ENCODE data around the gene NF2.

NF2 gene

GRCh38 chr22:29637181-29637580, 33.7 kb downstream of the NF2 start:
- H3K27ac ChIP-seq (ENCODE audit: low read depth, low read length): no peak overlapping the region
- H3K9me3 ChIP-seq (ENCODE audit: control insufficient read depth in 1 of 2, low read length in 2 of 2): no peaks in the 10 kb centered on the region
- H3K4me1 ChIP-seq (ENCODE audit: control insufficient read depth in 1 of 2, insufficient read depth in 2 of 2, low read length in 2 of 2): peaks cover 6 to 10% of the 10 kb centered on the region in 2 donors
- H3K9ac ChIP-seq (ENCODE audit: low read depth in 1 of 2, low read length in 2 of 2): no peak overlapping the region
- H3K36me3 ChIP-seq (ENCODE audit: control insufficient read depth in 1 of 2, insufficient read depth in 2 of 2, low read length in 2 of 2): peaks cover 3 to 12% of the 10 kb centered on the region in 2 donors
- no peaks in the 10 kb centered on the region for H3K27me3 ChIP-seq (ENCODE audit: control insufficient read depth in 1 of 2, insufficient read depth in 2 of 2, low read length in 2 of 2)
- H3K4me3 ChIP-seq (ENCODE audit: low read depth in 1 of 2, low read length in 2 of 2): no peak overlapping the region

GRCh38 chr22:29638678-29639077, 35.2 kb downstream of the NF2 start:
- no peak overlapping the region for H3K27ac ChIP-seq (ENCODE audit: low read depth, low read length)
- H3K9me3 ChIP-seq (ENCODE audit: control insufficient read depth in 1 of 2, low read length in 2 of 2): no peaks in the 10 kb centered on the region
- H3K4me3 ChIP-seq (ENCODE audit: low read depth in 1 of 2, low read length in 2 of 2): no peak overlapping the region
- H3K4me1 ChIP-seq (ENCODE audit: control insufficient read depth in 1 of 2, insufficient read depth in 2 of 2, low read length in 2 of 2): peaks cover 7 to 10% of the 10 kb centered on the region in 2 donors
- H3K27me3 ChIP-seq (ENCODE audit: control insufficient read depth in 1 of 2, insufficient read depth in 2 of 2, low read length in 2 of 2): no peaks in the 10 kb centered on the region
- no peak overlapping the region for H3K9ac ChIP-seq (ENCODE audit: low read depth in 1 of 2, low read length in 2 of 2)
- H3K36me3 ChIP-seq (ENCODE audit: control insufficient read depth in 1 of 2, insufficient read depth in 2 of 2, low read length in 2 of 2): peaks cover 3 to 17% of the 10 kb centered on the region in 2 donors

GRCh38 chr22:29639096-29639495, 35.7 kb downstream of the NF2 start:
- H3K9me3 ChIP-seq (ENCODE audit: control insufficient read depth in 1 of 2, low read length in 2 of 2): no peaks in the 10 kb centered on the region
- peaks cover 7 to 10% of the 10 kb centered on the region in 2 donors for H3K4me1 ChIP-seq (ENCODE audit: control insufficient read depth in 1 of 2, insufficient read depth in 2 of 2, low read length in 2 of 2)
- H3K9ac ChIP-seq (ENCODE audit: low read depth in 1 of 2, low read length in 2 of 2): no peak overlapping the region
- H3K36me3 ChIP-seq (ENCODE audit: control insufficient read depth in 1 of 2, insufficient read depth in 2 of 2, low read length in 2 of 2): peaks cover 3 to 17% of the 10 kb centered on the region in 2 donors
- H3K27ac ChIP-seq (ENCODE audit: low read depth, low read length): no peak overlapping the region
- no peak overlapping the region for H3K4me3 ChIP-seq (ENCODE audit: low read depth in 1 of 2, low read length in 2 of 2)
- no peaks in the 10 kb centered on the region for H3K27me3 ChIP-seq (ENCODE audit: control insufficient read depth in 1 of 2, insufficient read depth in 2 of 2, low read length in 2 of 2)

- peaks cover 7 to 10% of the 10 kb centered on the region in 2 donors for H3K4me1 ChIP-seq (ENCODE audit: control insufficient read depth in 1 of 2, insufficient read depth in 2 of 2, low read length in 2 of 2)
- H3K36me3 ChIP-seq (ENCODE audit: control insufficient read depth in 1 of 2, insufficient read depth in 2 of 2, low read length in 2 of 2): peaks cover 3 to 26% of the 10 kb centered on the region in 2 donors
- no peak overlapping the region for H3K4me3 ChIP-seq (ENCODE audit: low read depth in 1 of 2, low read length in 2 of 2)
- no peaks in the 10 kb centered on the region for H3K9me3 ChIP-seq (ENCODE audit: control insufficient read depth in 1 of 2, low read length in 2 of 2)
- no peaks in the 10 kb centered on the region for H3K27me3 ChIP-seq (ENCODE audit: control insufficient read depth in 1 of 2, insufficient read depth in 2 of 2, low read length in 2 of 2)
- H3K9ac ChIP-seq (ENCODE audit: low read depth in 1 of 2, low read length in 2 of 2): peak overlapping the region in 1 of 2 donors; percentile 18
- no peak overlapping the region for H3K27ac ChIP-seq (ENCODE audit: low read depth, low read length)
Observed at GRCh38 chr22:29641042-29641699, 37.7 kb downstream of the NF2 start.

- Histone ChIP-seq H3K36me3 (ENCODE audit: control insufficient read depth in 1 of 2, insufficient read depth in 2 of 2, low read length in 2 of 2) (peaks cover 3 to 29% of the 10 kb centered on the region in 2 donors), H3K9me3 (ENCODE audit: control insufficient read depth in 1 of 2, low read length in 2 of 2) (no peaks in the 10 kb centered on the region)
Observed at GRCh38 chr22:29641700-29642330, 38.4 kb downstream of the NF2 start.

GRCh38 chr22:29642694-29643093, 39.3 kb downstream of the NF2 start:
- H3K4me3 ChIP-seq (ENCODE audit: low read depth in 1 of 2, low read length in 2 of 2): no peak overlapping the region
- H3K4me1 ChIP-seq (ENCODE audit: control insufficient read depth in 1 of 2, insufficient read depth in 2 of 2, low read length in 2 of 2): peaks cover 7 to 10% of the 10 kb centered on the region in 2 donors
- H3K27me3 ChIP-seq (ENCODE audit: control insufficient read depth in 1 of 2, insufficient read depth in 2 of 2, low read length in 2 of 2): no peaks in the 10 kb centered on the region
- H3K9me3 ChIP-seq (ENCODE audit: control insufficient read depth in 1 of 2, low read length in 2 of 2): no peaks in the 10 kb centered on the region
- no peak overlapping the region for H3K9ac ChIP-seq (ENCODE audit: low read depth in 1 of 2, low read length in 2 of 2)
- no peak overlapping the region for H3K27ac ChIP-seq (ENCODE audit: low read depth, low read length)
- peaks cover 3 to 33% of the 10 kb centered on the region in 2 donors for H3K36me3 ChIP-seq (ENCODE audit: control insufficient read depth in 1 of 2, insufficient read depth in 2 of 2, low read length in 2 of 2)

More at GRCh38 chr22:29641700-29642330, 38.4 kb downstream of the NF2 start:
- Histone ChIP-seq H3K9ac (ENCODE audit: low read depth in 1 of 2, low read length in 2 of 2) (no peak overlapping the region), H3K4me3 (ENCODE audit: low read depth in 1 of 2, low read length in 2 of 2) (no peak overlapping the region), H3K27me3 (ENCODE audit: control insufficient read depth in 1 of 2, insufficient read depth in 2 of 2, low read length in 2 of 2) (no peaks in the 10 kb centered on the region), H3K27ac (ENCODE audit: low read depth, low read length) (no peak overlapping the region), H3K4me1 (ENCODE audit: control insufficient read depth in 1 of 2, insufficient read depth in 2 of 2, low read length in 2 of 2) (peaks cover 7 to 10% of the 10 kb centered on the region in 2 donors)

- H3K27ac ChIP-seq (ENCODE audit: low read depth, low read length): no peak overlapping the region
- no peaks in the 10 kb centered on the region for H3K9me3 ChIP-seq (ENCODE audit: control insufficient read depth in 1 of 2, low read length in 2 of 2)
- H3K4me1 ChIP-seq (ENCODE audit: control insufficient read depth in 1 of 2, insufficient read depth in 2 of 2, low read length in 2 of 2): no peaks in the 10 kb centered on the region
- H3K4me3 ChIP-seq (ENCODE audit: low read depth in 1 of 2, low read length in 2 of 2): no peak overlapping the region
- H3K9ac ChIP-seq (ENCODE audit: low read depth in 1 of 2, low read length in 2 of 2): no peak overlapping the region
- peaks cover 0 to 25% of the 10 kb centered on the region in 2 donors for H3K36me3 ChIP-seq (ENCODE audit: control insufficient read depth in 1 of 2, insufficient read depth in 2 of 2, low read length in 2 of 2)
- H3K27me3 ChIP-seq (ENCODE audit: control insufficient read depth in 1 of 2, insufficient read depth in 2 of 2, low read length in 2 of 2): no peaks in the 10 kb centered on the region
Observed at GRCh38 chr22:29647954-29648737, 44.7 kb downstream of the NF2 start.

- no peaks in the 10 kb centered on the region for H3K4me1 ChIP-seq (ENCODE audit: control insufficient read depth in 1 of 2, insufficient read depth in 2 of 2, low read length in 2 of 2)
- H3K27me3 ChIP-seq (ENCODE audit: control insufficient read depth in 1 of 2, insufficient read depth in 2 of 2, low read length in 2 of 2): no peaks in the 10 kb centered on the region
- no peak overlapping the region for H3K9ac ChIP-seq (ENCODE audit: low read depth in 1 of 2, low read length in 2 of 2)
- no peaks in the 10 kb centered on the region for H3K9me3 ChIP-seq (ENCODE audit: control insufficient read depth in 1 of 2, low read length in 2 of 2)
- no peak overlapping the region for H3K4me3 ChIP-seq (ENCODE audit: low read depth in 1 of 2, low read length in 2 of 2)
- no peak overlapping the region for H3K27ac ChIP-seq (ENCODE audit: low read depth, low read length)
- H3K36me3 ChIP-seq (ENCODE audit: control insufficient read depth in 1 of 2, insufficient read depth in 2 of 2, low read length in 2 of 2): peaks cover 0 to 33% of the 10 kb centered on the region in 2 donors
Observed at GRCh38 chr22:29650370-29650769, 46.9 kb downstream of the NF2 start.

- Histone ChIP-seq H3K36me3 (ENCODE audit: control insufficient read depth in 1 of 2, insufficient read depth in 2 of 2, low read length in 2 of 2) (peaks cover 0 to 28% of the 10 kb centered on the region in 2 donors), H3K4me1 (ENCODE audit: control insufficient read depth in 1 of 2, insufficient read depth in 2 of 2, low read length in 2 of 2) (no peaks in the 10 kb centered on the region), H3K4me3 (ENCODE audit: low read depth in 1 of 2, low read length in 2 of 2) (no peak overlapping the region), H3K27ac (ENCODE audit: low read depth, low read length) (no peak overlapping the region), H3K9ac (ENCODE audit: low read depth in 1 of 2, low read length in 2 of 2) (no peak overlapping the region), H3K9me3 (ENCODE audit: control insufficient read depth in 1 of 2, low read length in 2 of 2) (no peaks in the 10 kb centered on the region), H3K27me3 (ENCODE audit: control insufficient read depth in 1 of 2, insufficient read depth in 2 of 2, low read length in 2 of 2) (no peaks in the 10 kb centered on the region)
Observed at GRCh38 chr22:29651652-29652051, 48.2 kb downstream of the NF2 start.

GRCh38 chr22:29654420-29654819, 51.0 kb downstream of the NF2 start:
- no peaks in the 10 kb centered on the region for H3K4me1 ChIP-seq (ENCODE audit: control insufficient read depth in 1 of 2, insufficient read depth in 2 of 2, low read length in 2 of 2)
- no peak overlapping the region for H3K27ac ChIP-seq (ENCODE audit: low read depth, low read length)
- no peaks in the 10 kb centered on the region for H3K27me3 ChIP-seq (ENCODE audit: control insufficient read depth in 1 of 2, insufficient read depth in 2 of 2, low read length in 2 of 2)
- H3K4me3 ChIP-seq (ENCODE audit: low read depth in 1 of 2, low read length in 2 of 2): no peak overlapping the region
- no peak overlapping the region for H3K9ac ChIP-seq (ENCODE audit: low read depth in 1 of 2, low read length in 2 of 2)
- H3K36me3 ChIP-seq (ENCODE audit: control insufficient read depth in 1 of 2, insufficient read depth in 2 of 2, low read length in 2 of 2): peaks cover 6 to 28% of the 10 kb centered on the region in 2 donors
- no peaks in the 10 kb centered on the region for H3K9me3 ChIP-seq (ENCODE audit: control insufficient read depth in 1 of 2, low read length in 2 of 2)
